ENCODE measurements around the gene SPTBN1. TPM values are rescaled to one million over a fixed set of nuclear protein-coding genes. Genes with fewer than 3 reads are reported as not detected.

SPTBN1 gene
- total RNA-seq, 3 donors from 2014 or later (not counting 1 experiment from before 2014, with no cell fraction given): 65.7 to 142 (median 68.3) TPM

DNA sequence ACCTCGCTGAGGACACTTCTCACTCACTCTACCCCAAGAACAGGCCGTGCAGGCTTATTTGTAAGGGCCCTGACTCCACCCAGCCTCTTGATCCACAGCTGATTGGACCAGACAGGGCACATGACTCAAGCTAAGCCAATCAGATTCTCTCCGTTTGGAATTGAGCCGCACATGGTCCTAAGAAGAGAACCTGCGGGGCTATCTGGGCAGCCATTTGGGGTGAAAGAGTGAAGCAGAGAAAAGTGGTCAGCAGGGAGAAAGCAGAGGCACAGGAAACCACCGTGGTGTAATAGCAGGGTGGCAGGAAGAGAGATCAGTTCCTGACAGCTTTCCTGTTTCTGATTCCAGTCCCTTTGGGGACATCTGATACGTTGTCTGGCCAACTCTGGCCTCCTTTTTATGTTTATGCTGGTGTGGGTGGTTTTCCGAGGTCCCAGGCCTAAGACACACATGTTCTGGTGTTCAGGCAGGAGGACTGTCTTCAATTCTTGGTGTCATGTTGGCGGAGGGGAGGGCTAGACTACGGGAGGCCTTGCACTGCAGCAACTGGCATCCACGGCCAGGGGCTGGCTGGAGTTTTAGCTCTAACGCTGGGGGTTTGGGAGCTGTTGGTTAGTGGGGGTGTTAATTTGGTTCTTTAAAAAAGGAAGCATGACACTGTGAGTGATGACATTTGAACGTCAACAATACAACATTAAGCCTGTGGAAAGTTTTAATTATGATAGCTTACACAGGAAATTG lies 26.1 kb upstream of the SPTBN1 start:
- Mint-ChIP-seq H3K9me3 (no peaks in the 10 kb centered on the region), H3K4me1 (peaks cover 10 to 11% of the 10 kb centered on the region in 2 donors), H3K36me3 (no peaks in the 10 kb centered on the region), H3K27ac (peak overlapping the region in 1 of 2 donors; percentile 83), H3K27me3 (ENCODE audit: low read depth in 2 of 2) (peaks cover 0 to 3% of the 10 kb centered on the region in 2 donors), H3K4me3 (no peak overlapping the region)
- no peaks in the 10 kb centered on the region for H3K36me3 ChIP-seq (ENCODE audit: control insufficient read depth, insufficient read depth, low read length)
- DNase-seq (no peak), ATAC-seq (peak in 2 of 3 donors; percentile 34 to 59)
- 34% methylated on average over 12 of the region's 13 CpGs for WGBS (ENCODE audit: insufficient coverage)
- H3K9me3 ChIP-seq (ENCODE audit: control insufficient read depth, insufficient read depth, low read length): no peaks in the 10 kb centered on the region
- intact Hi-C loops (cut with micrococcal nuclease): no loop called here
- H3K27ac ChIP-seq (ENCODE audit: low read length): no peak overlapping the region
- H3K4me3 ChIP-seq (ENCODE audit: low read length): no peak overlapping the region
- peaks cover 2% of the 10 kb centered on the region for H3K27me3 ChIP-seq (ENCODE audit: control insufficient read depth, insufficient read depth, low read length)
- no peak for TF ChIP-seq CTCF (IDR thresholded peaks at IDR 0.05)
- peaks cover 8% of the 10 kb centered on the region for H3K4me1 ChIP-seq (ENCODE audit: control insufficient read depth, insufficient read depth, low read length)

DNA sequence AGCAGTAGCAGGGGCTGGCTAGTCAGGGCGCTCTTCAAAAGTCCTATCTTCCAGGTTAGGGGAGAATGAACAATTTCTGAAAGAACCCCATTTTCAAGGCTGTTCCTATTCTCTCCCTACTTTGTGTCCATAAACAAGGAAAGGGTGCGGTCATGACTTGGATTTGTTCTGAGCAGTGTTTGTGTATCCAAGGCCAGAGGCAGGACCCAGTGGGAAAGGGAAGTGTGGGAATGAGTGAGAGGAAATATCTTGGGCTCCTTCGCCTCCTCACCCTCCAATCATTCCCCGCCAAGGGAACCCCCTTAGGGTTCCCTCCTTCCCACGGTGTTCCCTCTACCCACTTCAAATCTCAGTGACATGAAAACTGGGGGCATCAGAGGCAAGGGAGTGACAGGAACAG lies 25.5 kb upstream of the SPTBN1 start:
- Histone ChIP-seq H3K36me3 (ENCODE audit: control insufficient read depth, insufficient read depth, low read length) (no peaks in the 10 kb centered on the region), H3K27ac (ENCODE audit: low read length) (no peak overlapping the region), H3K27me3 (ENCODE audit: control insufficient read depth, insufficient read depth, low read length) (peaks cover 2% of the 10 kb centered on the region), H3K4me3 (ENCODE audit: low read length) (no peak overlapping the region), H3K9me3 (ENCODE audit: control insufficient read depth, insufficient read depth, low read length) (no peaks in the 10 kb centered on the region), H3K4me1 (ENCODE audit: control insufficient read depth, insufficient read depth, low read length) (peaks cover 8% of the 10 kb centered on the region)
- intact Hi-C loops (cut with micrococcal nuclease): no loop called here
- 100% methylated on average over 1 of the region's 5 CpGs for WGBS (ENCODE audit: insufficient coverage)
- TF ChIP-seq CTCF (IDR thresholded peaks at IDR 0.05): no peak
- Mint-ChIP-seq H3K27me3 (ENCODE audit: low read depth in 2 of 2) (peaks cover 3 to 6% of the 10 kb centered on the region in 2 donors), H3K9me3 (no peaks in the 10 kb centered on the region), H3K4me1 (peaks cover 10 to 11% of the 10 kb centered on the region in 2 donors), H3K36me3 (no peaks in the 10 kb centered on the region), H3K27ac (peak overlapping the region in 1 of 2 donors; percentile 83), H3K4me3 (no peak overlapping the region)
- DNase-seq (no peak), ATAC-seq (no peak)

GRCh38 chr2:54432251-54433015 lies 23.7 kb upstream of the SPTBN1 start:
- H3K27me3 Mint-ChIP-seq (ENCODE audit: low read depth in 2 of 2): peaks cover 5 to 6% of the 10 kb centered on the region in 2 donors
- Histone ChIP-seq H3K27me3 (ENCODE audit: control insufficient read depth, insufficient read depth, low read length) (no peaks in the 10 kb centered on the region), H3K4me3 (ENCODE audit: low read length) (no peak overlapping the region), H3K9me3 (ENCODE audit: control insufficient read depth, insufficient read depth, low read length) (no peaks in the 10 kb centered on the region), H3K36me3 (ENCODE audit: control insufficient read depth, insufficient read depth, low read length) (no peaks in the 10 kb centered on the region), H3K4me1 (ENCODE audit: control insufficient read depth, insufficient read depth, low read length) (peaks cover 8% of the 10 kb centered on the region), H3K27ac (ENCODE audit: low read length) (no peak overlapping the region)
- no peak for TF ChIP-seq CTCF (IDR thresholded peaks at IDR 0.05)
- no peaks in the 10 kb centered on the region for H3K9me3 Mint-ChIP-seq
- ATAC-seq (no peak), DNase-seq (no peak)
- H3K27ac Mint-ChIP-seq: no peak overlapping the region
- intact Hi-C loops (cut with micrococcal nuclease): no loop called here
- 72% methylated on average over 4 of the region's 4 CpGs for WGBS (ENCODE audit: insufficient coverage)
- no peaks in the 10 kb centered on the region for H3K36me3 Mint-ChIP-seq
- peaks cover 10 to 11% of the 10 kb centered on the region in 2 donors for H3K4me1 Mint-ChIP-seq
- no peak overlapping the region for H3K4me3 Mint-ChIP-seq

Data from natural killer cell (primary cell).